Measurements from ENCODE around the gene SLC15A4.

DNA sequence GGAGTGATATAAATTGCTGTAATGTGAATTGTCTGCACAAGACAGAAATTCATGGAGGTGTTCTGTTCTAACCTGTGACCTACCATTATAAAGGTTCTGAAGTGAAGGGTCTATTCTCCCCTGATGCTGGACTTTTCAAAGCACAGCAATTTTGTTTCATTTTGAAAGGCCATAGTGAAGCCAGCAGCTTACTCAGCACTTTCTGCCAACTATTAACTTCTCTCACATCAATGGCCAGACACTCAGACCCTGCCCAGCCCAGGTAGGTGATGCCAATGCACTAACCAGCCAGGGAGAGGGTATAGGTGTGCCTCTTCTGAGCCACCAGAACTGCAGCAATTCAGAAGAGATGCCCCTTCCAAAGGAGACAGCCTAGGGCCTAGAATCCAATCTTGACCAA is 43.9 kb downstream of the SLC15A4 start:
- no peak for TF ChIP-seq POLR2A (IDR thresholded peaks at IDR 0.05; ENCODE audit: low read depth, low read length)
- TF ChIP-seq, protein P1, sequence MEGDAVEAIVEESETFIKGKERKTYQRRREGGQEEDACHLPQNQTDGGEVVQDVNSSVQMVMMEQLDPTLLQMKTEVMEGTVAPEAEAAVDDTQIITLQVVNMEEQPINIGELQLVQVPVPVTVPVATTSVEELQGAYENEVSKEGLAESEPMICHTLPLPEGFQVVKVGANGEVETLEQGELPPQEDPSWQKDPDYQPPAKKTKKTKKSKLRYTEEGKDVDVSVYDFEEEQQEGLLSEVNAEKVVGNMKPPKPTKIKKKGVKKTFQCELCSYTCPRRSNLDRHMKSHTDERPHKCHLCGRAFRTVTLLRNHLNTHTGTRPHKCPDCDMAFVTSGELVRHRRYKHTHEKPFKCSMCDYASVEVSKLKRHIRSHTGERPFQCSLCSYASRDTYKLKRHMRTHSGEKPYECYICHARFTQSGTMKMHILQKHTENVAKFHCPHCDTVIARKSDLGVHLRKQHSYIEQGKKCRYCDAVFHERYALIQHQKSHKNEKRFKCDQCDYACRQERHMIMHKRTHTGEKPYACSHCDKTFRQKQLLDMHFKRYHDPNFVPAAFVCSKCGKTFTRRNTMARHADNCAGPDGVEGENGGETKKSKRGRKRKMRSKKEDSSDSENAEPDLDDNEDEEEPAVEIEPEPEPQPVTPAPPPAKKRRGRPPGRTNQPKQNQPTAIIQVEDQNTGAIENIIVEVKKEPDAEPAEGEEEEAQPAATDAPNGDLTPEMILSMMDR (conservative IDR thresholded peaks at IDR 0.05; ENCODE audit: low read depth, low read length): no peak
- TF ChIP-seq, protein P2, sequence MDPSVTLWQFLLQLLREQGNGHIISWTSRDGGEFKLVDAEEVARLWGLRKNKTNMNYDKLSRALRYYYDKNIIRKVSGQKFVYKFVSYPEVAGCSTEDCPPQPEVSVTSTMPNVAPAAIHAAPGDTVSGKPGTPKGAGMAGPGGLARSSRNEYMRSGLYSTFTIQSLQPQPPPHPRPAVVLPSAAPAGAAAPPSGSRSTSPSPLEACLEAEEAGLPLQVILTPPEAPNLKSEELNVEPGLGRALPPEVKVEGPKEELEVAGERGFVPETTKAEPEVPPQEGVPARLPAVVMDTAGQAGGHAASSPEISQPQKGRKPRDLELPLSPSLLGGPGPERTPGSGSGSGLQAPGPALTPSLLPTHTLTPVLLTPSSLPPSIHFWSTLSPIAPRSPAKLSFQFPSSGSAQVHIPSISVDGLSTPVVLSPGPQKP (IDR thresholded peaks at IDR 0.05; ENCODE audit: borderline replicate concordance, low read depth, low read length): no peak
- no peak for TF ChIP-seq SMC3 (IDR thresholded peaks at IDR 0.05; ENCODE audit: low read depth, low read length)
- no peak for TF ChIP-seq FOS (IDR thresholded peaks at IDR 0.05; ENCODE audit: low read depth, low read length)
- TF ChIP-seq, protein P3, sequence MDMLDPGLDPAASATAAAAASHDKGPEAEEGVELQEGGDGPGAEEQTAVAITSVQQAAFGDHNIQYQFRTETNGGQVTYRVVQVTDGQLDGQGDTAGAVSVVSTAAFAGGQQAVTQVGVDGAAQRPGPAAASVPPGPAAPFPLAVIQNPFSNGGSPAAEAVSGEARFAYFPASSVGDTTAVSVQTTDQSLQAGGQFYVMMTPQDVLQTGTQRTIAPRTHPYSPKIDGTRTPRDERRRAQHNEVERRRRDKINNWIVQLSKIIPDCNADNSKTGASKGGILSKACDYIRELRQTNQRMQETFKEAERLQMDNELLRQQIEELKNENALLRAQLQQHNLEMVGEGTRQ (IDR thresholded peaks at IDR 0.05; ENCODE audit: low read depth, low read length): no peak
- peak; percentile 42; the same call in 1 of the 2 replicates for TF ChIP-seq MAFK (IDR thresholded peaks at IDR 0.05; ENCODE audit: low read depth, low read length)
- TF ChIP-seq CEBPB (IDR thresholded peaks at IDR 0.05; ENCODE audit: low read depth, low read length): no peak
- TF ChIP-seq RFX5 (IDR thresholded peaks at IDR 0.05; ENCODE audit: low read depth, low read length): no peak
- no peak for TF ChIP-seq MXI1 (IDR thresholded peaks at IDR 0.05; ENCODE audit: borderline replicate concordance, low read depth, low read length)
- no peak for TF ChIP-seq MAZ (IDR thresholded peaks at IDR 0.05; ENCODE audit: borderline replicate concordance, low read depth, low read length)
- TF ChIP-seq CHD1 (IDR thresholded peaks at IDR 0.05; ENCODE audit: low read depth, low read length): no peak
- no peak for TF ChIP-seq RAD21 (IDR thresholded peaks at IDR 0.05; ENCODE audit: low read length)

Measured in IMR-90 (cell line).